Liver (tissue), 9 donors: ENCODE data around the gene SPTAN1. TPM values are rescaled to one million over a fixed set of nuclear protein-coding genes. Genes with fewer than 3 reads are reported as not detected.

Experiments used
- DNase-seq: peaks from one replicate; pipeline ENCODE4 v3.0.0-alpha.2; 2017; ENCODE audit warnings: low spot score
- H3K27ac ChIP-seq, 2 donors: one replicate each; pipeline ENCODE4 v1.7.0; 2013; ENCODE audit warnings: inconsistent platforms in 2 of 2, low read length in 2 of 2, control low read depth in 1 of 2, low read depth in 1 of 2, mild to moderate bottlenecking in 1 of 2
- H3K27me3 ChIP-seq, 4 donors: one replicate each; pipeline versions ENCODE4 v1.6.1 to v1.7.0; 2013; ENCODE audit warnings: low read length in 3 of 4, inconsistent platforms in 1 of 4, mild to moderate bottlenecking in 1 of 4, moderate library complexity in 1 of 4; ENCODE audit not compliant: control insufficient read depth in 4 of 4, insufficient read depth in 4 of 4
- H3K36me3 ChIP-seq, 4 donors: one replicate each; pipeline versions ENCODE4 v1.6.1 to v1.7.0; 2013; ENCODE audit warnings: low read length in 3 of 4, mild to moderate bottlenecking in 3 of 4, low read depth in 1 of 4, moderate library complexity in 1 of 4; ENCODE audit not compliant: control insufficient read depth in 4 of 4, insufficient read depth in 3 of 4
- H3K4me1 ChIP-seq, 4 donors: one replicate each; pipeline versions ENCODE4 v1.6.1 to v1.7.0; 2013; ENCODE audit warnings: low read length in 3 of 4, mild to moderate bottlenecking in 3 of 4, moderate library complexity in 1 of 4; ENCODE audit not compliant: control insufficient read depth in 4 of 4, insufficient read depth in 4 of 4
- H3K4me3 ChIP-seq, 3 donors: one replicate each; pipeline versions ENCODE4 v1.6.1 to v1.7.0; 2013; ENCODE audit warnings: low read length in 3 of 3, control low read depth in 1 of 3, low read depth in 1 of 3, mild to moderate bottlenecking in 1 of 3
- H3K9ac ChIP-seq, 2 donors: one replicate each; pipeline ENCODE4 v1.7.0; 2013; ENCODE audit warnings: low read length in 2 of 2, mild to moderate bottlenecking in 2 of 2, moderate library complexity in 2 of 2, control low read depth in 1 of 2, low read depth in 1 of 2
- H3K9me3 ChIP-seq, 4 donors: one replicate each; pipeline versions ENCODE4 v1.6.1 to v1.7.0; 2013; ENCODE audit warnings: low read length in 3 of 4; ENCODE audit not compliant: control insufficient read depth in 4 of 4
- EGR1 ChIP-seq, 2 donors: IDR thresholded peaks; 2 replicates each; pipeline ENCODE4 v1.6.1; 2016 to 2018; ENCODE audit warnings: antibody characterized with exemption in 2 of 2, low read depth in 2 of 2
- FOXA1 ChIP-seq: IDR thresholded peaks from 2 replicates; pipeline ENCODE4 v1.6.1; 2016; ENCODE audit warnings: antibody characterized with exemption
- FOXA2 ChIP-seq: IDR thresholded peaks from 2 replicates; pipeline ENCODE4 v1.6.1; 2016; ENCODE audit warnings: antibody characterized with exemption
- GABPA ChIP-seq, 2 donors: IDR thresholded peaks in 1 of 2; conservative IDR thresholded peaks in 1 of 2; 2 replicates each; pipeline ENCODE4 v1.6.1; 2016; ENCODE audit warnings: antibody characterized with exemption in 2 of 2, mild to moderate bottlenecking in 1 of 2, moderate library complexity in 1 of 2
- HNF4A ChIP-seq, 2 donors: conservative IDR thresholded peaks; 2 replicates each; pipeline ENCODE4 v1.6.1; 2016; ENCODE audit warnings: antibody characterized with exemption in 2 of 2, mild to moderate bottlenecking in 2 of 2
- HNF4G ChIP-seq: IDR thresholded peaks from 2 replicates; pipeline ENCODE4 v1.6.1; 2016; ENCODE audit warnings: antibody characterized with exemption
- JUND ChIP-seq, 2 donors: IDR thresholded peaks; 2 replicates each; pipeline ENCODE4 v1.6.1; 2016; ENCODE audit warnings: antibody characterized with exemption in 2 of 2
- NR2F2 ChIP-seq: IDR thresholded peaks from 2 replicates; pipeline ENCODE4 v1.6.1; 2016; ENCODE audit warnings: antibody characterized with exemption
- RAD21 ChIP-seq, 2 donors: IDR thresholded peaks; 2 replicates each; pipeline ENCODE4 v1.6.1; 2016; ENCODE audit warnings: antibody characterized with exemption in 2 of 2, mild to moderate bottlenecking in 2 of 2
- RXRA ChIP-seq, 2 donors: IDR thresholded peaks; 2 replicates each; pipeline ENCODE4 v1.6.1; 2017 to 2018; ENCODE audit warnings: antibody characterized with exemption in 2 of 2, mild to moderate bottlenecking in 1 of 2
- SP1 ChIP-seq: IDR thresholded peaks from 2 replicates; pipeline ENCODE4 v1.6.1; 2018; ENCODE audit warnings: antibody characterized with exemption, mild to moderate bottlenecking
- TAF1 ChIP-seq: conservative IDR thresholded peaks from 2 replicates; pipeline ENCODE4 v1.6.1; 2016; ENCODE audit warnings: antibody characterized with exemption, mild to moderate bottlenecking
- YY1 ChIP-seq: IDR thresholded peaks from 2 replicates; pipeline ENCODE4 v1.6.1; 2016; ENCODE audit warnings: antibody characterized with exemption, mild to moderate bottlenecking
- WGBS: extraction: QIAGEN DNeasy Blood & Tissue Kit; methylation state at CpG from one replicate; pipeline ENCODE4 v1.1.7; 2013; 5-methylcytosine and 5-hydroxymethylcytosine counted together
- polyA plus RNA-seq, 2 donors: library from polyadenylated mRNA; stranded (reverse) in 1 of 2; unstranded in 1 of 2; fragments of 200-250 nt in 1 of 2; fragments of >200 nt in 1 of 2; fragmentation: Nextera tagmentation in 1 of 2; extraction: Ambion mirVana in 1 of 2; gene quantifications; one replicate each; pipeline versions ENCODE4 v1.2.1 to v1.2.3, GENCODE V29; 2013 to 2015
- total RNA-seq, 2 donors: library from RNA; depleted of rRNA; stranded (reverse); fragments of >200 nt; gene quantifications; one replicate each; pipeline ENCODE4 v1.2.3, GENCODE V29; 2014
- TF ChIP-seq, protein P1 (sequence below): fragments of 150-350 bp; IDR thresholded peaks from 2 replicates; pipeline ENCODE4 v1.5.1; 2017; ENCODE audit warnings: improper control_type of control experiment, low read depth, low read length; ENCODE audit not compliant: missing input control
- TF ChIP-seq, protein P2 (sequence below): IDR thresholded peaks from 2 replicates; pipeline ENCODE4 v1.6.1; 2016; ENCODE audit warnings: antibody characterized with exemption
- TF ChIP-seq, protein P3 (sequence below): IDR thresholded peaks from 2 replicates; pipeline ENCODE4 v1.6.1; 2016; ENCODE audit warnings: antibody characterized with exemption
- TF ChIP-seq, protein P4 (sequence below): IDR thresholded peaks from 2 replicates; pipeline ENCODE4 v1.6.1; 2016; ENCODE audit warnings: antibody characterized with exemption
- TF ChIP-seq, protein P5 (sequence below): IDR thresholded peaks from 2 replicates; pipeline ENCODE4 v1.6.1; 2016; ENCODE audit warnings: antibody characterized with exemption, mild to moderate bottlenecking
- donor health status: healthy.
- donor health status: healthy.
- donor health status: healthy.
- donor health status: healthy.
- donor health status: healthy.

SPTAN1 gene
- total and polyA plus RNA-seq, 4 donors: 31.3 to 86.5 (median 60.4) TPM

DNA sequence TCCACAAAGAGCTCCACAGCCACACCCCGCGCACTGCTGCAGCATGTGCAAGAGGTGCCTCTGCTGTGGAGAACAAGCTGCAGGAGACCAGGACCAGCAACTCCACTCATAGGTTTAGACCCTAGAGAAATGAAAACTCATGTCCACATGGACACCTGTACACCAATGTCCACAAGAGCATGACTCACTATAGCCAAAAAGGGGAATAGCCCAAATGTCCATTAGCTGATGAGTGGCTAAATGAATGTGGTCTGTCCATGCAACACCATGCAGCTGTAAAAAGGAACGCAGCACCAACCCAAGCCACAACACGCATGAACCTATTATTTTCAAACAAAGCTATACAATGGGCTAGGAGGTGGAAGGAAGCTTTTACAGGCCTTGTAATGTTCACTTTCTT, 86.2 kb downstream of the SPTAN1 start (continued):
- TF ChIP-seq, protein P1, sequence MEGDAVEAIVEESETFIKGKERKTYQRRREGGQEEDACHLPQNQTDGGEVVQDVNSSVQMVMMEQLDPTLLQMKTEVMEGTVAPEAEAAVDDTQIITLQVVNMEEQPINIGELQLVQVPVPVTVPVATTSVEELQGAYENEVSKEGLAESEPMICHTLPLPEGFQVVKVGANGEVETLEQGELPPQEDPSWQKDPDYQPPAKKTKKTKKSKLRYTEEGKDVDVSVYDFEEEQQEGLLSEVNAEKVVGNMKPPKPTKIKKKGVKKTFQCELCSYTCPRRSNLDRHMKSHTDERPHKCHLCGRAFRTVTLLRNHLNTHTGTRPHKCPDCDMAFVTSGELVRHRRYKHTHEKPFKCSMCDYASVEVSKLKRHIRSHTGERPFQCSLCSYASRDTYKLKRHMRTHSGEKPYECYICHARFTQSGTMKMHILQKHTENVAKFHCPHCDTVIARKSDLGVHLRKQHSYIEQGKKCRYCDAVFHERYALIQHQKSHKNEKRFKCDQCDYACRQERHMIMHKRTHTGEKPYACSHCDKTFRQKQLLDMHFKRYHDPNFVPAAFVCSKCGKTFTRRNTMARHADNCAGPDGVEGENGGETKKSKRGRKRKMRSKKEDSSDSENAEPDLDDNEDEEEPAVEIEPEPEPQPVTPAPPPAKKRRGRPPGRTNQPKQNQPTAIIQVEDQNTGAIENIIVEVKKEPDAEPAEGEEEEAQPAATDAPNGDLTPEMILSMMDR: no peak

DNA sequence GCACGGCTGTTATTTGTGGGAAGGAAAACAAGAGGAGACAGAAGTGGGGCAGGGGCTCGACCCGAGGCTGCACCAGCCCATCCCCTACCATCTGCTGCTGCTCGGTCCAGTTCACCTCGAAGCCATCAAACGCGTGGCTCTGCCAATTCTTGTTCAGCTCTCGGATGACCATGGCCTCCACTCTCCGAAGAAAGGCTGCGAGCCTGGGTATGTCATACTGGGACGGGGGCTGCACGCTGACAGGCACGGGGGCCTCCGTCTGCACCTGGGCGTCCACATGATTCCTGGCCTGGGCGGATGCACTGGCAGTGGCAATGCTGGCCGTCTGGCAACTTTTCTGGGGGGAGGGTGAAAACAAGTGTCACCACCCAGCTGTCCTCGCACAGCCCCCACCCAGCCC, 88.2 kb downstream of the SPTAN1 start:
- WGBS: 97% methylated on average over 18 of the region's 18 CpGs
- Histone ChIP-seq H3K4me1 (peaks cover 0 to 11% (median 5%) of the 10 kb centered on the region in 4 donors), H3K27me3 (no peaks in the 10 kb centered on the region), H3K4me3 (no peak overlapping the region), H3K36me3 (no peaks in the 10 kb centered on the region), H3K9me3 (no peaks in the 10 kb centered on the region), H3K27ac (no peak overlapping the region), H3K9ac (no peak overlapping the region)
- no peak for DNase-seq
- TF ChIP-seq YY1: no peak
- no peak for TF ChIP-seq HNF4G
- no peak for TF ChIP-seq GABPA (IDR thresholded peaks at IDR 0.05 in 1 of 2, conservative IDR thresholded peaks at IDR 0.05 in 1 of 2)
- TF ChIP-seq SP1: no peak
- TF ChIP-seq JUND (IDR thresholded peaks at IDR 0.05): no peak
- no peak for TF ChIP-seq FOXA1
- TF ChIP-seq EGR1 (IDR thresholded peaks at IDR 0.05; ENCODE audit: low read depth in 2 of 2): no peak
- TF ChIP-seq, protein P2, sequence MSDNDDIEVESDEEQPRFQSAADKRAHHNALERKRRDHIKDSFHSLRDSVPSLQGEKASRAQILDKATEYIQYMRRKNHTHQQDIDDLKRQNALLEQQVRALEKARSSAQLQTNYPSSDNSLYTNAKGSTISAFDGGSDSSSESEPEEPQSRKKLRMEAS: no peak
- TF ChIP-seq HNF4A (conservative IDR thresholded peaks at IDR 0.05): no peak
- TF ChIP-seq, protein P3, sequence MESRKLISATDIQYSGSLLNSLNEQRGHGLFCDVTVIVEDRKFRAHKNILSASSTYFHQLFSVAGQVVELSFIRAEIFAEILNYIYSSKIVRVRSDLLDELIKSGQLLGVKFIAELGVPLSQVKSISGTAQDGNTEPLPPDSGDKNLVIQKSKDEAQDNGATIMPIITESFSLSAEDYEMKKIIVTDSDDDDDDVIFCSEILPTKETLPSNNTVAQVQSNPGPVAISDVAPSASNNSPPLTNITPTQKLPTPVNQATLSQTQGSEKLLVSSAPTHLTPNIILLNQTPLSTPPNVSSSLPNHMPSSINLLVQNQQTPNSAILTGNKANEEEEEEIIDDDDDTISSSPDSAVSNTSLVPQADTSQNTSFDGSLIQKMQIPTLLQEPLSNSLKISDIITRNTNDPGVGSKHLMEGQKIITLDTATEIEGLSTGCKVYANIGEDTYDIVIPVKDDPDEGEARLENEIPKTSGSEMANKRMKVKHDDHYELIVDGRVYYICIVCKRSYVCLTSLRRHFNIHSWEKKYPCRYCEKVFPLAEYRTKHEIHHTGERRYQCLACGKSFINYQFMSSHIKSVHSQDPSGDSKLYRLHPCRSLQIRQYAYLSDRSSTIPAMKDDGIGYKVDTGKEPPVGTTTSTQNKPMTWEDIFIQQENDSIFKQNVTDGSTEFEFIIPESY: no peak
- TF ChIP-seq, protein P1: no peak
- TF ChIP-seq RAD21 (IDR thresholded peaks at IDR 0.05): no peak
- no peak for TF ChIP-seq TAF1
- no peak for TF ChIP-seq FOXA2
- TF ChIP-seq RXRA (IDR thresholded peaks at IDR 0.05): no peak
- TF ChIP-seq, protein P4, sequence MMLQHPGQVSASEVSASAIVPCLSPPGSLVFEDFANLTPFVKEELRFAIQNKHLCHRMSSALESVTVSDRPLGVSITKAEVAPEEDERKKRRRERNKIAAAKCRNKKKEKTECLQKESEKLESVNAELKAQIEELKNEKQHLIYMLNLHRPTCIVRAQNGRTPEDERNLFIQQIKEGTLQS: no peak
- no peak for TF ChIP-seq NR2F2
- TF ChIP-seq, protein P5, sequence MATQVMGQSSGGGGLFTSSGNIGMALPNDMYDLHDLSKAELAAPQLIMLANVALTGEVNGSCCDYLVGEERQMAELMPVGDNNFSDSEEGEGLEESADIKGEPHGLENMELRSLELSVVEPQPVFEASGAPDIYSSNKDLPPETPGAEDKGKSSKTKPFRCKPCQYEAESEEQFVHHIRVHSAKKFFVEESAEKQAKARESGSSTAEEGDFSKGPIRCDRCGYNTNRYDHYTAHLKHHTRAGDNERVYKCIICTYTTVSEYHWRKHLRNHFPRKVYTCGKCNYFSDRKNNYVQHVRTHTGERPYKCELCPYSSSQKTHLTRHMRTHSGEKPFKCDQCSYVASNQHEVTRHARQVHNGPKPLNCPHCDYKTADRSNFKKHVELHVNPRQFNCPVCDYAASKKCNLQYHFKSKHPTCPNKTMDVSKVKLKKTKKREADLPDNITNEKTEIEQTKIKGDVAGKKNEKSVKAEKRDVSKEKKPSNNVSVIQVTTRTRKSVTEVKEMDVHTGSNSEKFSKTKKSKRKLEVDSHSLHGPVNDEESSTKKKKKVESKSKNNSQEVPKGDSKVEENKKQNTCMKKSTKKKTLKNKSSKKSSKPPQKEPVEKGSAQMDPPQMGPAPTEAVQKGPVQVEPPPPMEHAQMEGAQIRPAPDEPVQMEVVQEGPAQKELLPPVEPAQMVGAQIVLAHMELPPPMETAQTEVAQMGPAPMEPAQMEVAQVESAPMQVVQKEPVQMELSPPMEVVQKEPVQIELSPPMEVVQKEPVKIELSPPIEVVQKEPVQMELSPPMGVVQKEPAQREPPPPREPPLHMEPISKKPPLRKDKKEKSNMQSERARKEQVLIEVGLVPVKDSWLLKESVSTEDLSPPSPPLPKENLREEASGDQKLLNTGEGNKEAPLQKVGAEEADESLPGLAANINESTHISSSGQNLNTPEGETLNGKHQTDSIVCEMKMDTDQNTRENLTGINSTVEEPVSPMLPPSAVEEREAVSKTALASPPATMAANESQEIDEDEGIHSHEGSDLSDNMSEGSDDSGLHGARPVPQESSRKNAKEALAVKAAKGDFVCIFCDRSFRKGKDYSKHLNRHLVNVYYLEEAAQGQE: no peak
